SW 1271 (cell line): ENCODE data around the gene DOCK3.
A peak's percentile ranks its signal among the peaks of the same experiment; 100 is the strongest.
"Not testable (repeated sequence)": the region's sequence is repeated elsewhere in the genome, so short reads cannot be mapped to it uniquely, and the experiment has no call there.

Source experiments
- DNase-seq, 2 experiments: peaks; one replicate each; lab custom pipeline; 2025; lab: John Stamatoyannopoulos, UW

Gene DOCK3

GRCh38 chr3:51099794-51100535, 425.2 kb downstream of the DOCK3 start:
- DNase-seq, result peak; percentile 12 to 38

GRCh38 chr3:51100536-51100851, 425.8 kb downstream of the DOCK3 start:
- no peak for DNase-seq

GRCh38 chr3:51102396-51102795, 427.7 kb downstream of the DOCK3 start:
- DNase-seq, result no peak

- no peak for DNase-seq
Observed at GRCh38 chr3:51106242-51106876, 431.6 kb downstream of the DOCK3 start.

GRCh38 chr3:51110586-51110985, 435.9 kb downstream of the DOCK3 start:
- DNase-seq, result no peak

GRCh38 chr3:51122944-51123343, 448.2 kb downstream of the DOCK3 start:
- no peak for DNase-seq

GRCh38 chr3:51123531-51123930, 448.8 kb downstream of the DOCK3 start:
- DNase-seq, result no peak

GRCh38 chr3:51131607-51132006, 456.9 kb downstream of the DOCK3 start:
- not testable (repeated sequence) for DNase-seq

GRCh38 chr3:51137715-51138114, 463.0 kb downstream of the DOCK3 start:
- DNase-seq, result no peak

GRCh38 chr3:51139616-51140015, 464.9 kb downstream of the DOCK3 start:
- DNase-seq, result no peak

- no peak for DNase-seq
Observed at GRCh38 chr3:51141573-51141972, 466.8 kb downstream of the DOCK3 start.

- no peak for DNase-seq
Observed at GRCh38 chr3:51145811-51146585, 471.3 kb downstream of the DOCK3 start.

GRCh38 chr3:51146781-51147180, 472.1 kb downstream of the DOCK3 start:
- DNase-seq, result no peak

GRCh38 chr3:51156147-51156546, 481.4 kb downstream of the DOCK3 start:
- no peak for DNase-seq

GRCh38 chr3:51163051-51163450, 488.3 kb downstream of the DOCK3 start:
- no peak for DNase-seq

GRCh38 chr3:51173518-51174271, 499.0 kb downstream of the DOCK3 start:
- DNase-seq, result no peak

- DNase-seq, result no peak
Observed at GRCh38 chr3:51176923-51177322, 502.2 kb downstream of the DOCK3 start.

- DNase-seq, result not testable (repeated sequence)
Observed at GRCh38 chr3:51186446-51186845, 511.7 kb downstream of the DOCK3 start.

- DNase-seq, result no peak
Observed at GRCh38 chr3:51190199-51190598, 515.5 kb downstream of the DOCK3 start.

GRCh38 chr3:51190827-51191226, 516.1 kb downstream of the DOCK3 start:
- no peak for DNase-seq

- no peak for DNase-seq
Observed at GRCh38 chr3:51191768-51192167, 517.0 kb downstream of the DOCK3 start.

- no peak for DNase-seq
Observed at GRCh38 chr3:51198477-51198876, 523.8 kb downstream of the DOCK3 start.
